ENCODE measurements around the gene KIF23.

DNA sequence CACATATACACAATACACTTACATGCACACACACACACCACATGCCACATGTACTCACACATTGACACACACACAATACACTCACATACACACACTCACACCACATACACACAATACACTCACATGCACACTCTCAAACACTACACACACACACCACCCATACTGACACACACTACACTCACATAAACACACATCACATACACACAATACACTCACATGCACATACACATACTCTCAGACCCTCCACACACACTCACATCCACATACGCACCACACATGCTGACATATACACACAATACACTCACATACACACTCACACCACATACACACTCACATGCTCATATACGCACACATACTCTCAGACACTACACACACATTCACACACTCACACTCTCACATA, 28.3 kb upstream of the KIF23 start:
- TF ChIP-seq, protein P1, sequence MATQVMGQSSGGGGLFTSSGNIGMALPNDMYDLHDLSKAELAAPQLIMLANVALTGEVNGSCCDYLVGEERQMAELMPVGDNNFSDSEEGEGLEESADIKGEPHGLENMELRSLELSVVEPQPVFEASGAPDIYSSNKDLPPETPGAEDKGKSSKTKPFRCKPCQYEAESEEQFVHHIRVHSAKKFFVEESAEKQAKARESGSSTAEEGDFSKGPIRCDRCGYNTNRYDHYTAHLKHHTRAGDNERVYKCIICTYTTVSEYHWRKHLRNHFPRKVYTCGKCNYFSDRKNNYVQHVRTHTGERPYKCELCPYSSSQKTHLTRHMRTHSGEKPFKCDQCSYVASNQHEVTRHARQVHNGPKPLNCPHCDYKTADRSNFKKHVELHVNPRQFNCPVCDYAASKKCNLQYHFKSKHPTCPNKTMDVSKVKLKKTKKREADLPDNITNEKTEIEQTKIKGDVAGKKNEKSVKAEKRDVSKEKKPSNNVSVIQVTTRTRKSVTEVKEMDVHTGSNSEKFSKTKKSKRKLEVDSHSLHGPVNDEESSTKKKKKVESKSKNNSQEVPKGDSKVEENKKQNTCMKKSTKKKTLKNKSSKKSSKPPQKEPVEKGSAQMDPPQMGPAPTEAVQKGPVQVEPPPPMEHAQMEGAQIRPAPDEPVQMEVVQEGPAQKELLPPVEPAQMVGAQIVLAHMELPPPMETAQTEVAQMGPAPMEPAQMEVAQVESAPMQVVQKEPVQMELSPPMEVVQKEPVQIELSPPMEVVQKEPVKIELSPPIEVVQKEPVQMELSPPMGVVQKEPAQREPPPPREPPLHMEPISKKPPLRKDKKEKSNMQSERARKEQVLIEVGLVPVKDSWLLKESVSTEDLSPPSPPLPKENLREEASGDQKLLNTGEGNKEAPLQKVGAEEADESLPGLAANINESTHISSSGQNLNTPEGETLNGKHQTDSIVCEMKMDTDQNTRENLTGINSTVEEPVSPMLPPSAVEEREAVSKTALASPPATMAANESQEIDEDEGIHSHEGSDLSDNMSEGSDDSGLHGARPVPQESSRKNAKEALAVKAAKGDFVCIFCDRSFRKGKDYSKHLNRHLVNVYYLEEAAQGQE (IDR thresholded peaks at IDR 0.05; ENCODE audit: low read depth): no peak
- TF ChIP-seq, protein P2, sequence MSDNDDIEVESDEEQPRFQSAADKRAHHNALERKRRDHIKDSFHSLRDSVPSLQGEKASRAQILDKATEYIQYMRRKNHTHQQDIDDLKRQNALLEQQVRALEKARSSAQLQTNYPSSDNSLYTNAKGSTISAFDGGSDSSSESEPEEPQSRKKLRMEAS (IDR thresholded peaks at IDR 0.05): no peak
- no peak for TF ChIP-seq FOXM1 (IDR thresholded peaks at IDR 0.05; ENCODE audit: borderline replicate concordance, low read depth)
- TF ChIP-seq RAD21 (IDR thresholded peaks at IDR 0.05; ENCODE audit: low read depth): no peak
- TF ChIP-seq EP300 (IDR thresholded peaks at IDR 0.05; ENCODE audit: borderline replicate concordance): no peak
- TF ChIP-seq ZBTB7A (IDR thresholded peaks at IDR 0.05; ENCODE audit: low read depth): no peak
- TF ChIP-seq CREB1 (IDR thresholded peaks at IDR 0.05; ENCODE audit: low read depth): no peak
- TF ChIP-seq TAF1 (IDR thresholded peaks at IDR 0.05; ENCODE audit: low read depth): no peak

Data from Ishikawa (cell line).